HG03521 (cell line): ENCODE measurements around the gene EFCAB14.
"Not testable (repeated sequence)": the region's sequence is repeated elsewhere in the genome, so short reads cannot be mapped to it uniquely, and the experiment has no call there.

Experiments
- ATAC-seq: cut with Tn5 transposase; IDR thresholded peaks from one replicate; pipeline ENCODE4 v1.9.1; 2021; ENCODE audit warnings: mild to moderate bottlenecking, moderate library complexity; ENCODE audit not compliant: unreplicated experiment

Gene EFCAB14

GRCh38 chr1:46657775-46658174 is 61.1 kb downstream of the EFCAB14 start:
- no peak for ATAC-seq

- no peak for ATAC-seq
Observed at GRCh38 chr1:46656643-46657042, 62.3 kb downstream of the EFCAB14 start.

DNA sequence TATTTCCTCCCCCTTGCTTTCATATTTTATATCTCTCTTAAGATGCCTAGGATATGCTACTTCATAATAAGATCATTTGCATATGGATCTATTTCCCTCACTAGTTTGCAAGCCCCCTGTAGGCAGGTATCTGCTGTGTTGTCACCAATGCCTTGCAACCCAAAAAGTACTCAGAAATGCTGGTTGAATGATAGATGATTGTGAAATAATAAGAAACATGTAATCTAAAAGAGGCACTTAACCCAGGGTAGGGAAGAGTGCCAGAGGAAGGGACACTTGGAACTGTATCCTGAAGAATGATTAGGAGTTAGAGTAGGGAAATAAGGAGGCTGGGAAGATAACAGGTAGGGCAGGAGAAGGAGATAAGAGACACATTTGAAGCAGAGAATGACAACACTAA is 63.1 kb downstream of the EFCAB14 start:
- no peak for ATAC-seq

- not testable (repeated sequence) for ATAC-seq
Observed at GRCh38 chr1:46654698-46655097, 64.2 kb downstream of the EFCAB14 start.

- no peak for ATAC-seq
Observed at GRCh38 chr1:46654012-46654411, 64.9 kb downstream of the EFCAB14 start.

GRCh38 chr1:46653405-46653958 is 65.4 kb downstream of the EFCAB14 start:
- no peak for ATAC-seq

- no peak for ATAC-seq
Observed at GRCh38 chr1:46652321-46653100, 66.4 kb downstream of the EFCAB14 start.

- ATAC-seq = not testable (repeated sequence)
Observed at GRCh38 chr1:46651152-46651551, 67.8 kb downstream of the EFCAB14 start.

GRCh38 chr1:46650491-46650890 is 68.4 kb downstream of the EFCAB14 start:
- ATAC-seq = no peak

DNA sequence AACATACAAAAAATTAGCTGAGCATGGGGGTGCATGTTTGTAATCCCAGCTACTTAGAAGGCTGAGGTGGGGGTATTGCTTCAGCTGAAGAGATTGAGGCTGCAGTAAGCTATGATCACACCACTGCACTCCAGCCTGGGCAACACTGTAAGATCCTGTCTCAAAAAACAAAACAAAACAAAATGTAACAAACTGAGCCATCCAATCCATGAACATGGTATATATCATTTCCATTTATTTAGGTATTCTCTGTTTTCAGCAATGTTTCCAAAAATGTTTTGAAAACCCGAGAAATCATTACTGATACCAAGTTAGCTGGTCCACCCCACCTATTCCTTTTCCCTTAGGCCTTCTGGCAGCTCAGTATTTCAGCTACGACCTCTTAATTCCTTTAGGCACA is 69.2 kb downstream of the EFCAB14 start:
- ATAC-seq = no peak

- ATAC-seq = no peak
Observed at GRCh38 chr1:46647611-46648010, 71.3 kb downstream of the EFCAB14 start.

DNA sequence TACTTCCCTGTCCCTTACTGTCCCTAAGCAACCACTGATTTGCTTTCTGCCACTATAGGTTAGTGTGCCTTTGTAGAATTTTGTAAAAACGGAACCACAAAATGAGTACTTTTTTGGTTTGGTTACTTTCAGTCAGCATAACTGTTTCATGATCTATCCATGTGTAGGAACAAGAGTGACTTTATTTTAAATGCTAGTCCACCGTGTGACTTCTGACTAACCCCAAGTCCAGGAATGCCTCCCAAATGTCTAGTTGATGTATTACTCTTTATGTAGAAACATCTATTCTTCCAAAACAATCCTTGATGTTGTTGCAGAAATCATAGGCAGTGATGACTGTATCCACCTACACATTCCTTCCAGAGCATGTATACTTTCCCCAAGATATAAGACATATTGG is 72.1 kb downstream of the EFCAB14 start:
- ATAC-seq = no peak

- no peak for ATAC-seq
Observed at GRCh38 chr1:46646331-46646730, 72.6 kb downstream of the EFCAB14 start.

- no peak for ATAC-seq
Observed at GRCh38 chr1:46645815-46646214, 73.1 kb downstream of the EFCAB14 start.

GRCh38 chr1:46643368-46643775 is 75.5 kb downstream of the EFCAB14 start:
- no peak for ATAC-seq

DNA sequence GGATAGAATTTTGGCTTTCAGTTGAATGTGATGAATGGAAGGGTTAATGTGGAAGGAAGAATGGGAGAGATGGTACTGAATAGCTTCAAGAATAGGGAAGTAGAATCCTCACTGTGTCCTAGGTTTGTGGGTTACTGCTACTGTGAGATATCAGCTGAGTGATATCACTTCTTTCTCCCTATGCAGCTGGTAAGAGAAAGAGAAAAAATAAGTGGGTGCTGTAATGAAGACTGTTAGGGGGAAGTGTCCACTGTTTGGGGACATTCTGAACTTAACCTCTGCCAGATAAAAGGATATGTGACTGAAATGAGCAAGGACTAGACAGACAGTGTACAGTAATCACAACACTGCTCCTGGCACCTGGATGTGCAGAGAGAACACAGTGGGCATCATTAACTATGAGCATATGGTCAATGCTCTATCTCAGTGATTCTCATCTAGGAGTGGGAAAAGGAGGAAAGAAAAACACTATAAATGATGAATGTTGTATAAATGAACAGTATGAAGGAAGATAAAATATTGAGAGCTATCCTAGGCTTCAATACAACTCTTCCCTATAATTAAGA is 76.7 kb downstream of the EFCAB14 start:
- ATAC-seq = no peak

GRCh38 chr1:46639547-46639946 is 79.4 kb downstream of the EFCAB14 start:
- no peak for ATAC-seq

DNA sequence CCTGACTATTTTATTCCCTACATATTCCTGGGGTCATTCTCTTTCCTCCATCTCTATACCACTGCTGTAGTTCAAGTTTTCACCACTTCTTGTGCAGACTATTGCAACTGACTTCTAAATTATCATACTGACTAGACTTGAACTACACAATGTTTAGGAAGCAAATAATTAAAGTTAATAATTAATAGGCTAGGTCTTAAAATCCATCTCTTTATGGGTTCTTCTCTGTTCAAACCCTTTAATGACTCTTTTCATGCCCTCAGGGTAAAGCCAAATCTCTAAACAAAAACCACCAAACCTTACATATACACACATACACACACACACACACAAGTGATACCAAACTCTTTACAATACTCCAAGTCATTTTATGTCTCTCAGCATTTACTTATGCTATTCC is 80.0 kb downstream of the EFCAB14 start:
- ATAC-seq = no peak

DNA sequence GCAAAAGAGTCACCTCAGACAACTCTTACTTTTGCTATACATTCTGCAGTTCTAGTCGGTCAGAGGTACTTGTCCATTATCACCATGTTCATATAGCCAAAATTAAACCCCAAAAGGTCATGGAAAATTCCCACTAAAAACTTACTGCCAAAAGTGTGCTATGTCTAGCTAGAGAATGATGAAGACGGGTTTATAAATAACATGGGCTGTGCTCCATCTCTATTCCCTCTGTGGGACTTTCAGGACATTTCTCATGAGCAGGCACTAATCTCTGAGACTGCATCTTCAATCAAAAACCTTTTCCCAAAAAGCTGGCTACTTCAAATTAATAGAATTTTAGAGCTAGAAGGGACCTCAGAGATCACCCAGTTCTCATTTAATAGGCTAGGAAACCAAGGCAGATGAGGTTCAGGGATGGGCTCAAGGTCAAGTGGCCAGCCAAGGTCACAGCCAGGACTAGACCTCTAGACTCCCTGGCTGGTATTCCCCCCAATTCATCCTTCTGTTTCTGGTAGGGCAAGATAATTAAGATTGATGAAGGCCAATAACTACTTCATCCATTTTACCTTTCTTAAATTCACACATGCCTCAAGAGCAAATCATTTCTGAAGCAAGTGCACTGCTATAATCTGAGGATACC is 81.3 kb downstream of the EFCAB14 start:
- ATAC-seq = no peak

- ATAC-seq = no peak
Observed at GRCh38 chr1:46635205-46635604, 83.7 kb downstream of the EFCAB14 start.

- no peak for ATAC-seq
Observed at GRCh38 chr1:46630719-46631118, 88.2 kb downstream of the EFCAB14 start.
